GM19193 (cell line): Measurements from ENCODE around the gene TAAR6.

Experiments used
- POLR2A ChIP-seq: IDR thresholded peaks from 4 replicates; pipeline ENCODE4 v1.6.1; 2011; ENCODE audit not compliant: insufficient read depth, insufficient read length; ENCODE audit errors: extremely low read depth

Gene TAAR6

GRCh38 chr6:132570221-132570777 lies at the start of gene TAAR6:
Gene TAAR6, plus strand, starts transcription at chr6:132570322. Its CDS starts 0 bp downstream, at chr6:132570322.
- TF ChIP-seq POLR2A, result no peak

DNA sequence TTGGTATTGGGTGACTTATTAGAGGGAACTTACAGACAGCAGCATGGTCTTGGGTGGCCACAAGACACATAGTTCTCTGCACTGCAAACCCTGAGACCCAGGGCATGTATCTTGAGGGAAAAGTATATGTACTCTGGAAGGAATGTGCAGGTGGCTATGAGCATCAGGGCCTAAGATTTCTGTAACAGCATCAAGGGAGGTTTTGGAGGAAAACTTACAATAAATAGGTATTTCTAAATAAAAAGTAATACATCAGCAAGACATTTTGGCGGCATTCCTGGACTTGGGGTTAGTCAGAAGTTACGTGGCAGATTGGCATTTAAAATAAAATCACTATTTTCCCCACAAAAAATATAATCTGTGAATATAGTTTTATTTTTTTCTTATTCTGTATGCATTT lies 49.2 kb upstream of the TAAR6 start:
- no peak for TF ChIP-seq POLR2A

DNA sequence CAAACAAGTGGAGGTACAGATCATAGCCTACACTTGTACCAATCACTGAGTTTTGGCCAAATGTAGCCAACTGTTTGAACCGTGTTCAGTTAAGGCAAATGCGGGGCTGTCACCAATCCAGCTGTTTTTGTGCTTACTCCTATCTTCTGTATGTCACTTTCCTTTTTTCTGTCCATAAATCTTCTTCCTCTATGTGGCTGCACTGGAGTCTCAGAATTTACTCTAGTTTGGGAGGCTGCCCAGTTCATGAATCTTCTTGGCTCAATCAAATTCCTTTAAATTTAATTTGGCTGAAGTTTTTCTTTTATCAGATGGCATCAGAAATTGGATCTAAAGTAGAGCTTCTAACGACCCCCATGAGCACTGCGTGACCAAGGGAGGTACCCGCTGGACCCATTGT lies 45.5 kb upstream of the TAAR6 start:
- TF ChIP-seq POLR2A, result no peak

GRCh38 chr6:132525866-132526265 lies 44.3 kb upstream of the TAAR6 start:
- TF ChIP-seq POLR2A, result no peak

GRCh38 chr6:132526461-132526860 lies 43.7 kb upstream of the TAAR6 start:
- no peak for TF ChIP-seq POLR2A

DNA sequence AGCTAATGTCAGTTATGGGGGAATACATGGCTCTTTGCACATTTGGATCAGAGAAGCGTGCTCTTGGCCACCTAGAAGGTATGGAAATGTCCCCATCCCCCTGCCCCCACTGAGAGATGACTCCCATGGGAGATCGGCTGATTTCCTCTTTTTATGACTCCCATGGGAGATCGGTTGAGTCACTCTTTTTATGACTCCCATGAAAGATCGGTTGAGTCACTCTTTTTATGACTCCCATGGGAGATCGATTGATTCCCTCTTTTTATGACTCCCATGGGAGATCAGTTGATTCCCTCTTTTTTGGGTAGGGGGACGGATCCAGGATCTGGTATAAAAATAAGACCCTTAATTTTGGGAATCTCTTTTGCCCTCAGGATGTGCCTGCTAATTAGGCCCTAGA lies 42.3 kb upstream of the TAAR6 start:
- TF ChIP-seq POLR2A, result no peak

DNA sequence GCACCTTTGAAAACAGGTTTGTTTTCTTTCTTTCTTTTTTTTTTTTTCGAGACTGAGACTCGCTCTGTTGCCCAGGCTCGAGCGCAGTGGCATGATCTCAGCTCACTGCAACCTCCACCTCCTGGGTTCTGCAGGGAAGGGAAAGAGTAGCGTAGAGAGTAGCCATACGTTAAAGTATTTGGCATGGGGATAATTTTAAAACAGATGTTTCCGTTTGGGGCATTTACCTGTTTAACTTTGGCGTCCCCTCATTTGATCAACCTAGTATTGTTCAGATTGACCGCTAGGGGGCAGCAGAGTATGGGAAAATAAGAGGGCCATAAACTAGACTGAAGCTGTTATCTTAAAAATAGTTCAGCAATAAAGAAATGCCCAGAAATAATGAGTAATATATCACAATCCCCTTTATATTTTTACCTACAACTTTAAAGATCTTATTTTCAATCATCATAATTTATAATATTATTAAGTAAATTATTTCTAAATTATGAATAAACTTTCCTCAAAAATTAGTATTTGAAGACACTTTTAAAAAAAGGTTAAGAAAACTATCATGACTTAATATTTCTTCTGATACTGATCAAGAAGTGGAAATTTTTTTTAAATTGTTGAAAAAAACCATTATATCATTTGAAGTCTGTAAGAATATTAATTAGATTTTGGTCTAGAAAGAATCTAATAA lies 39.7 kb upstream of the TAAR6 start:
- no peak for TF ChIP-seq POLR2A

DNA sequence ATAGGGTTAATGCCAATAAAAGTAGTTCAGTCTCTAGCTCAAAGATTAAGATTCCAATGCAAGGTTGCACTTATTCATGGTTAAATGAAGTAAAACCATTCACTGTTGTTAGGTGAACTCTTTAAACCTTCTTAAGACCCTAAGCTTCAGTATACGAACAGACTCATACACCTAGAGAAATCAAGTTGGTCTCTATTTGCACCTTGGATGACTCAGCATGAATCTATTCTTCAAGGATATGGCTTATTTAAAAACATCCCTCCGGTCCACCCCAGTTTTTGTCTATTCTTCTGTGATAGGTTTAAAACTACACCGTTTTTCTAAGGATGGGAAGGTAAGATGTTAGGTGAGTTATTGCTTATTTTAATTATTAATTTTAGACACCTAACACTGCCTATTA lies 33.0 kb upstream of the TAAR6 start:
- no peak for TF ChIP-seq POLR2A

DNA sequence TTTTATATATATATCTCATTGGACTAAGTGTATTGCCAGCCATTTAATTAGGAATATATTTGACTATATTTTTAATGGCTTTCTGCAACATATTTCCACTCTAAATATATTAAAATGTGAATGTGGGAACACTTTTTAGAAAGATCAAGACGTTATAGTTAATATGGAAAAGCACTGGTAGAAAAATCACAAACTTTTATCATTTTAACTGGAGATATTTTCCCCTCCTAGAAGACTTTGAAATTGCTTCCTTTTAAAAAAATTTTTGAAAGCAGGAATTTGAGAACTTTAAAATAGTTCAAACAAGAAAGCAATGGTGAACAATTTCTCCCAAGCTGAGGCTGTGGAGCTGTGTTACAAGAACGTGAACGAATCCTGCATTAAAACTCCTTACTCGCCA lies 32.1 kb upstream of the TAAR6 start, which contains the start of gene TAAR9:
Gene TAAR9, plus strand, starts transcription at position 301 of the 400 bp plus-strand sequence. Its CDS starts 13 bp downstream, at position 314.
- no peak for TF ChIP-seq POLR2A

- no peak for TF ChIP-seq POLR2A
These were observed 25.3 kb upstream of the TAAR6 start for GRCh38 chr6:132544826-132545225.

DNA sequence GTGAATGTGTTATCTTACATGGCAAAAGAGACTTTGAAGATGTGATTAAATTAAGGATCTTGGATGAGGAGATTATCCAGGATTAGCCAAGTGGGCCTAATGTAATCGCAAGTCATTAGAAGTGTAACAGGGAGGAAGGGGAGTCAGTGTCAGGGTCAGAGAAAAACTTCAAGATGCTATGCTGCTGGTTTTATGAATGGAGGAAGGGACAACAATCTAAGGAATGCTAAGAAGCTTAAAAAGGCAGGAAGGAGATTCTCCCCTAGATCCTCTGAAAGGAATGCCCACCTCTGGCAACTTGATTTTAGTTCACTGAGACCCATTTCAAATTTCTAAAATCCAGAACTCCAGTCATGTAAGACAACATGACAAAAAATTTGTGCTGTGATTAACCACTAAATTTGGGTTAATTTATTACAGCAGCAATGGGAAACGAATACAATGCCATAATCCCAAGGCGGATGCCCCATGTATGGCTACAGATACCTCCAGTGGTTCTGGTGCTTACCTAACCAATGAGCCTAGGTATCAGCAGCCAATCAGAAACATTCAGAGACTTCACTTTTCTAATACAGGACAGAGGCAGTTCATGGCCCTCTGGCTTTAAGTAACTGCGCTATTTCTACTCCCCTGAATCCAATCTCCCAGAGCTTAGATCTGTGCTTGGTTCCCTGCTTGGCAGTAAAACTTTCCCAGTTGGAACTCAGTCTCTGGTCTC lies 21.2 kb upstream of the TAAR6 start:
- TF ChIP-seq POLR2A, result no peak

GRCh38 chr6:132551214-132551613 lies 18.9 kb upstream of the TAAR6 start:
- no peak for TF ChIP-seq POLR2A

DNA sequence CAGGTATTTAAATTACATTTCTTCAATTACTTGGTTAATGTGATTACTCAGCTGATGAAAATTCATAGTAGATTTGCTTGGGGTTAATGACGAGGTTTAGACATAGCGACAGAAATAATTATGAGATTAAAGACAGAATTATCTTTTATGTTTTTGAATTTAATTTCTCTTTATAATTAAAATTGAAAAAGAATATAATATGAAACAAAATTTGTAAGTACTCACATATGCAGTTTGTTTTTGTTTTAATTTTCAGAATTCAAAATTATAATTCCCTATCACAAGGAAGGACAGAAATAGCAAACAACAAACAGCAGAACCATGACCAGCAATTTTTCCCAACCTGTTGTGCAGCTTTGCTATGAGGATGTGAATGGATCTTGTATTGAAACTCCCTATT lies 17.8 kb upstream of the TAAR6 start, which contains the start of gene TAAR8:
Gene TAAR8, plus strand, starts transcription at position 301 of the 400 bp plus-strand sequence. Its CDS starts 21 bp downstream, at position 322.
- TF ChIP-seq POLR2A, result no peak

- TF ChIP-seq POLR2A, result no peak
These were observed 3.7 kb upstream of the TAAR6 start for GRCh38 chr6:132566404-132566803.

GRCh38 chr6:132567566-132567965 lies 2.6 kb upstream of the TAAR6 start:
- no peak for TF ChIP-seq POLR2A

DNA sequence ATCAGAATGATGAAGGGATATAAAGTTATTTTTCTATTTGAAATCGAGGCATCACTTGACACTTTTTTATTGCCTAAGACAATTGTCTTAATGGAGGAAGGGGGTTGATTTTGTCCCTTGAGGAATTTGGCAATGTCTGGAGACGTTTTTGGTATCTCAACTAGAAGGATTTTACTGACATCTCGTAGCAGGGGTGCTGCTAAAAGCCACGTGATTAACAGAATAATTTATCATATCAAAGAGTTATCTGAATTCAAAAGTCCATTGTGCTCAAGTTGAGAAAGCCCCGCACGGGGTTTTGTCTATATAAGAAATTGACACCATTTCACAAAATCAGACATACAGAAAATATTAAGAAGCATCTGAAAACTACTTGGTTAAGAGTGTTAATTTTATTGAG lies 1.5 kb upstream of the TAAR6 start:
- TF ChIP-seq POLR2A, result no peak
